KMS-11 (cell line): ENCODE measurements around the gene ADGRB3.

ENCODE experiments used
- H2AFZ ChIP-seq: fragments of 200-600 bp; sonication (generic); 2 replicates; pipeline ENCODE4 v1.6.1; 2016; ENCODE audit warnings: antibody characterized with exemption, mixed run types, low read depth
- H3K27ac ChIP-seq: fragments of 200-600 bp; sonication (generic); 2 replicates; pipeline ENCODE4 v1.6.1; 2016; ENCODE audit warnings: mild to moderate bottlenecking, mixed run types
- H3K27me3 ChIP-seq: fragments of 200-600 bp; sonication (generic); 2 replicates; pipeline ENCODE4 v1.6.1; 2017; ENCODE audit warnings: mild to moderate bottlenecking, low read depth, mixed run types, moderate library complexity; ENCODE audit not compliant: insufficient read depth
- H3K36me3 ChIP-seq: fragments of 200-600 bp; sonication (generic); 2 replicates; pipeline ENCODE4 v1.6.1; 2017; ENCODE audit warnings: mild to moderate bottlenecking, mixed run types; ENCODE audit not compliant: insufficient read depth
- H3K4me1 ChIP-seq: fragments of 200-600 bp; sonication (generic); 2 replicates; pipeline ENCODE4 v1.6.1; 2016; ENCODE audit warnings: mild to moderate bottlenecking, low read depth, mixed run types; ENCODE audit not compliant: poor library complexity, severe bottlenecking
- H3K4me2 ChIP-seq: fragments of 200-600 bp; sonication (generic); 2 replicates; pipeline ENCODE4 v1.7.0; 2016; ENCODE audit warnings: mild to moderate bottlenecking, mixed run types
- H3K4me3 ChIP-seq: fragments of 200-600 bp; sonication (generic); IDR thresholded peaks from 2 replicates; pipeline ENCODE4 v1.6.1; 2017; ENCODE audit warnings: low read depth, low read length, mixed read lengths; ENCODE audit not compliant: insufficient read depth
- H3K79me2 ChIP-seq: fragments of 200-600 bp; sonication (generic); 2 replicates; pipeline ENCODE4 v1.6.1; 2016; ENCODE audit warnings: low read depth, mixed run types; ENCODE audit not compliant: insufficient read depth
- H3K9ac ChIP-seq: fragments of 200-600 bp; sonication (generic); 2 replicates; pipeline ENCODE4 v1.6.1; 2016; ENCODE audit warnings: mild to moderate bottlenecking, mixed run types
- H4K20me1 ChIP-seq: fragments of 200-600 bp; sonication (generic); 2 replicates; pipeline ENCODE4 v1.6.1; 2016; ENCODE audit warnings: mild to moderate bottlenecking, mixed run types; ENCODE audit not compliant: insufficient read depth
- CTCF ChIP-seq: fragments of 200-600 bp; sonication (generic); conservative IDR thresholded peaks from 2 replicates; pipeline ENCODE4 v1.6.1; 2017; ENCODE audit warnings: low read depth, mild to moderate bottlenecking, antibody characterized with exemption, low read length, moderate library complexity, mixed read lengths

The ADGRB3 gene

GRCh38 chr6:69146385-69146784 lies 511.3 kb downstream of the ADGRB3 start:
- Histone ChIP-seq H2AFZ (no peak overlapping the region), H3K4me2 (no peak overlapping the region), H3K9ac (no peak overlapping the region), H3K27me3 (no peaks in the 10 kb centered on the region), H3K36me3 (no peaks in the 10 kb centered on the region), H3K27ac (no peak overlapping the region), H3K4me3 (no peak overlapping the region), H4K20me1 (no peaks in the 10 kb centered on the region), H3K4me1 (no peaks in the 10 kb centered on the region), H3K79me2 (no peaks in the 10 kb centered on the region)
- no peak for TF ChIP-seq CTCF

GRCh38 chr6:69155467-69155866 lies 520.4 kb downstream of the ADGRB3 start:
- no peak for TF ChIP-seq CTCF
- H2AFZ ChIP-seq = no peak overlapping the region
- H3K4me2 ChIP-seq = no peak overlapping the region
- no peaks in the 10 kb centered on the region for H3K36me3 ChIP-seq
- no peaks in the 10 kb centered on the region for H3K79me2 ChIP-seq
- H3K27me3 ChIP-seq = no peaks in the 10 kb centered on the region
- no peak overlapping the region for H3K4me3 ChIP-seq
- H3K27ac ChIP-seq = no peak overlapping the region
- H3K4me1 ChIP-seq = no peaks in the 10 kb centered on the region
- no peaks in the 10 kb centered on the region for H4K20me1 ChIP-seq
- no peak overlapping the region for H3K9ac ChIP-seq

GRCh38 chr6:69162811-69163210 lies 527.7 kb downstream of the ADGRB3 start:
- Histone ChIP-seq H3K4me1 (peaks cover 22% of the 10 kb centered on the region), H2AFZ (no peak overlapping the region), H3K9ac (no peak overlapping the region), H3K4me2 (no peak overlapping the region), H3K4me3 (no peak overlapping the region), H4K20me1 (no peaks in the 10 kb centered on the region), H3K79me2 (no peaks in the 10 kb centered on the region), H3K27me3 (no peaks in the 10 kb centered on the region), H3K27ac (no peak overlapping the region; the same call in 1 of the 2 replicates), H3K36me3 (no peaks in the 10 kb centered on the region)
- TF ChIP-seq CTCF = no peak

- H3K79me2 ChIP-seq = no peaks in the 10 kb centered on the region
These were observed 529.6 kb downstream of the ADGRB3 start for GRCh38 chr6:69164564-69165229.

More at GRCh38 chr6:69164564-69165229, 529.6 kb downstream of the ADGRB3 start:
- Histone ChIP-seq H4K20me1 (no peaks in the 10 kb centered on the region), H3K4me1 (peaks cover 22% of the 10 kb centered on the region), H3K4me2 (no peak overlapping the region), H3K27ac (no peak overlapping the region), H3K36me3 (no peaks in the 10 kb centered on the region), H3K27me3 (no peaks in the 10 kb centered on the region), H3K9ac (no peak overlapping the region), H2AFZ (no peak overlapping the region), H3K4me3 (no peak overlapping the region)
- no peak for TF ChIP-seq CTCF
